Caki2 (cell line): ENCODE results near the gene SLC29A2. TPM values are rescaled to one million over a fixed set of nuclear protein-coding genes. Genes with fewer than 3 reads are reported as not detected.
"Not testable (repeated sequence)": the region's sequence is repeated elsewhere in the genome, so short reads cannot be mapped to it uniquely, and the experiment has no call there.

Source experiments
- DNase-seq: peaks from one replicate; pipeline ENCODE4 v3.0.0-alpha.2; 2015; ENCODE audit warnings: low read depth
- in situ Hi-C: cut with HindIII; loops from 2 replicates; pipeline ENCODE4 v1.10.0; 2016; ENCODE audit warnings: low sequenced_read_pairs, low pct_unique_long_range_greater_than_20kb, mixed read lengths
- total RNA-seq: library from RNA; depleted of rRNA; stranded (reverse); fragments of >200 nt; shearing (Covaris generic); gene quantifications from 2 replicates; pipeline ENCODE4 v1.2.3, GENCODE V29; 2014; ENCODE audit warnings: low replicate concordance

The SLC29A2 gene
- total RNA-seq, 1 experiment from 2014 or later: not detected

DNA sequence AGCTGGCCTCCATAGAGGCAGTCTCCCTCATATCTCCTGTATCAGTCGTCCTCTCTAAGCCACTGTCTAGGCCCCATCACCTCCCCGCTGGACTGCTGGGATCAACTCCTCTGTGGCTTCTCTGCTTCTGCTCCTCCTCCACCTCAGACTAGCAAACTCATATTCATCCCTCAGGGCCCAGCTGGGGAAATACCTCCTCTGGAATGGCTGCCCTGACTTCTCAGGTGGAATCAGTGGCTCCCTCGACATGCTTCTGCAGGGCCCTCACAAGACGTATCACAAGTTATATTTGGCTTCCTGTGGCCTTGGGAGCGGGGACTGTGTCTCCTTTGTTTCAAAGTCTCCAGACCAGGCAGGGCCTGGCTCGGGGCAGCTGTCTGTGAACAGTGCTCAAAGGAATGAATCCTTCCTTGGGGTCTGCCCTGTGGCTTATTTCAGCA, 10.0 kb downstream of the SLC29A2 start:
- no peak for DNase-seq
- in situ Hi-C loops: no loop called here

DNA sequence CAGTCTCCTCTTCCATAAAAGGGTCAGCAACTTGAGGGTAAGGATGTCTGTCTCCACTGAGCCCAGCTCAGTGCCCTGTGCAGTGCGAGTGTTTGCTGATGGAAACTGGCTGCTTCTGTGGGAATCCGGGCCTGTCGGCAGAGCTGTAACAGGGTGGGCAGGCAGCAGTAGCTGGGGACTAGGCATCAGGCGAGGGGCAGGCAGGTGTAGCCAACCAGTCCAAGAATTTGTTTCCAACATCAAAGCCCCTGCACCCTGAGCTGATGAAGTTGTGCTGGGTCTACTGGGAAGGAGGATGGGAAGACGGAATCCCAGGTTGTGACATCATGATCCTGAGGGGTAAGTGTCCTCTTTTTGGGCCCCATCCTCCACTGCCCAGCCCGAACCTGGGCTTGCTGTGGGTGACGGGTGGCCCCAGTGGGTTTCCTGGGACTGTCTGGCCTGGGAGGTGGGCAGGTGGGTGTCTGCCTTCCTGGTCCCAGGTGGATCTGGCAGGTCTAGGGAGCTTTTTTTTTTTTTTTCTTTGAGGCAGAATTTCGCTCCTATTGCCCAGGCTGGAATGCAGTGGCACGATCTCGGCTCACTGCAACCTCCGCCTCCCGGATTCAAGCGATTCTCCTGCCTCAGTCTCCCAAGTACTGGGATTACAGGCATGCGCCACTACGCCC, 11.0 kb downstream of the SLC29A2 start:
- no peak for DNase-seq
- in situ Hi-C loops: no loop called here

DNA sequence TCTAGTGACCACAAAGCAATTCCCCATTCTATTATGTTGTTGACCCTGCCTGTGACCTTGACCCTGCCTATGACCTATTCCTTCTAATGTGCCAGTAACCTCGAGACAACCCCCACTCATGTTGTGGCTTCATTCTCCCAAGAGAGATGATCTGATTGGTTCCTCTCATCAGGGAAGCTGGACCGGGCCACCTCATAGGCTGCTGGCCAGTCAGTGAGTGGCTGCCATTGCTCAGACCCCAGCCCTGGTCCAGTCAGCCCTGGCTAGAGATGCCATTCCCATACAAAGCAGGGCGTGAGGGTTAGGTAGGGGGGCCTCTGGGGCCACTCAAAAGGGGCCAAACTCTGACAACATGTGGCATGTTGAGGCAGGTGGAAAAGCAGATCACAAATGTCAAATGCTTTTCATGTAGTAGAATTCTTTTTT, 11.9 kb downstream of the SLC29A2 start:
- in situ Hi-C loops: no loop called here

DNA sequence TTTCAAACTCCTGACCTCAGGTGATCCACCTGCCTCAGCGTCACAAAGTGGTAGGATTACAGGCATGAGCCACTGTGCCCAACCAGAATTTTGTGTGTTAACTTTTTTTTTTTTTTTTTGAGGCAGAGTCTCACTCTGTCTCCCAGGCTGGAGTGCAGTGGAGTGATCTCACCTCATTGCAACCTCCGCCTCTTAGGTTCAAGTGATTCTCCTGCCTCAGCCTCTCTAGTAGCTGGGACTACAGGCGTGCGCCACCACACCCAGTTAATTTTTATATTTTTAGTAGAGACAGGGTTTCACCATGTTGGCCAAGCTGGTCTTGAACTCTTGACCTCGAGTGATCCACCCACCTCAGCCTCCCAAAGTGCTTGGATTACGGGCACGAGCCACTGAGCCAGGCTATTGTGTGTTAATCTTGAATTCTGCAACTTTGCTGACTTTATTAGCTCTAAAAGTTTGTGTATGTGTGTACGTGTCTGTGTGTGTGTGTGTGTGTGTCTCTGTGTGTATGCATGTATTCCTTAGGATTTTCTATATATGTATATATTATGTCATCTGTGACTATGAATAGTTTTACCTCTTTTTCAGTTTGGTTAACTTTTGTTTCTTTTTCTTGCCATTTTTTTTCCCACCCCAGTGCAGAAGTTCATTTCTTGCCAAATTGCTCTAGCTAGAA, 20.9 kb downstream of the SLC29A2 start:
- in situ Hi-C loops, DNase-seq: not testable (repeated sequence)

More for the DNA sequence above, 11.9 kb downstream of the SLC29A2 start:
- DNase-seq: no peak

DNA sequence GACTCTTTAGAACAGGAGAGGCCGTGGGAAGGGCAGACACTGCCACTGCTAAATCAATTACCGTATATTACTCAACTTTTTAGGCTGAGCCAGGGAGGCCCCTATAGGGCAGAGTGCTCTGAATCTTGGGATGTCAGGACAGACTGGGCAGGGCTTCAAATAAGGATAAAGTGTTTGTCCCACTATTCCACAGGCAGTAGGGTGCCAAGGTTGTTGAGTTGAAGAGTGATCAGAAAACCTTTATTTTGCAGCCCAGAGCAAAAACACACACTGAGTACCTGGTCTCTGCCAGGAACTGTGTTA, 22.5 kb downstream of the SLC29A2 start:
- in situ Hi-C loops: no loop called here
- no peak for DNase-seq

DNA sequence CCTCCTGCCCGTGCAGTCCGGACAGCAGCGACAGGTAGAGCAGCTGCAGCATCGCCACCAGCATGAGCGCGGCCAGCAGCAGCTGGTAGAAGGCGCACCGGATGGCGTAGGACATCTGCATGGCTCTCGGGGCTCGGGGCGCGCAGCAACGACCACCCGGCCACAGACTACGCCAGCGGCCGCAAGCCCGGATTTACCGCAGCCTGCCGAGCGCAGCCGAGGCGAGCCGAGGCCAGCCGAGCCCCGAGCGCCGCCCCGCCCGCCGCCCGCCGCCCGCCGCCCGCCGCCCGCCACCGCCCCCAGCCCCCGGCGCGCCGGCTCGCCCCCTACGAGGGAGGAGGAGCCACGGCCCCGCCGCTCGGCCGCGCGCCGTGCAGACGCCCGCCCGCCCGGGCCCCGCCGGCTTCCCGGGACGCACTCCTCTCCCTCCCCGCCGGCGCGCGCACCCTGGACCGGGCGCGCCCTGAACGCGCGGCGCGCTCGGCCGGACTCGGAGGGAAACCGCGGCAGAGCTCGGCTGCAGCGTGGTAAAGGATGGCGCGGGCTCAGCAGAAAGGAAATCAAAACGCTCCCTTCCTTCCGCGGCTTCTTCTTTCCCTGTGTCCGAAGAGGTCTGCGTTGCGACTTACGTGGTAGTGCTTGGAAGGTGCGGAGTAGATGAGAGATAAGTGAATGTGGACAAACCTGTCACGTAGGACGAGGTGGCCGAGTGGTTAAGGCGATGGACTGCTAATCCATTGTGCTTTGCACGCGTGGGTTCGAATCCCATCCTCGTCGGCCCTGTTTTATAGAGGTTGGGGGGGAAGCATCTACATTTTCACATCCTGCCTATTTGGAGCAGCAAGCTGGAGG, 23.9 kb downstream of the SLC29A2 start, which contains the start of gene B4GAT1:
B4GAT1 (minus strand) TSS at position 205 of the 852 bp plus-strand sequence; CDS start at position 121, 84 bp downstream.
- in situ Hi-C loops: no loop called here

DNA sequence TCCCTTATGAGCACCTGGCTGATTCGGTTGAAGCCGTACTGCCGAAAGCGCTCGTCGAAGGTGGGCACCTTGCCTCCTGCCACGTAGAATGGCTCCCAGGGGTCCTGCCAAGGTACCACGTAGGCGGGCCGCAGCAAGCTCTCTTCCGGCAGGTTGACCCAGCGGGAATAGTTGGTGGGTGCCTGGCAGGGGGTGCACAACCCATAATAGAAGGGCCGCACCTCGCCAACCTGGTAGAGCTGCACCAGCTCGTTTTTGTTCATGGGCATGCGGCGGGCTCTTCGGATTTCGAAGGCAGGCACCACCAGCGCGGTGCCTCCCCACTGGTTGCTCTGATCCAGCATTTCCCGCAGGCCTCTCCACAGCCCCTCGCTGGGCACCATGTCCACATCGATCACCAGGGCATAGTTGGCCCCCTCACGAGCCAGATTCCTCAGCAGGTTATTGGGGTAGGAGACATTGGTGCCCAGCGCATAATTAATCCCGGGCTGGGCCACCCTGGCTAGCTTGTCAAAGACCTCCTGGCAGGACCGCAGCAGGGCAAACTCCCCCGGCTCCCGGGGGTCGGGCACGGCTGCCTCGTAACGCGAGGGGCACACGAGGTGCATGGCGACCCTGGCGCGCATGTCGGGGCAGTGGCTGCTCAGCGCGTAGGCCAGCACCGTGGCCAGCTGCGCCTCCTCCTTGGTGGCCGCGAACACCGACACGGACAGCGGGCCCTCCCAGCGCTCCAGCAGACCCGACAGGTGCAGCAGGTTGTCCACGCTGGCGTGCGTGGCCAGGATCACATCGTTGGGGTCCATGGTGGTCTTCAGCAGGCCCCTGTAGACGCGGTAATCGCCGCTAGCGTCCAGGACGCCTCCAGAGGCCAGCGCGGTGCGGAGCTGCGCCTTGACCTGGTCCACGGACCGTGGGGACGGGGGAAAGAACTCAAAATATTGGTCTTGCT, 24.8 kb downstream of the SLC29A2 start:
- in situ Hi-C loops: no loop called here
- DNase-seq: no peak

More for the DNA sequence above, 23.9 kb downstream of the SLC29A2 start, which contains the start of gene B4GAT1:
- DNase-seq: peak; percentile 91

DNA sequence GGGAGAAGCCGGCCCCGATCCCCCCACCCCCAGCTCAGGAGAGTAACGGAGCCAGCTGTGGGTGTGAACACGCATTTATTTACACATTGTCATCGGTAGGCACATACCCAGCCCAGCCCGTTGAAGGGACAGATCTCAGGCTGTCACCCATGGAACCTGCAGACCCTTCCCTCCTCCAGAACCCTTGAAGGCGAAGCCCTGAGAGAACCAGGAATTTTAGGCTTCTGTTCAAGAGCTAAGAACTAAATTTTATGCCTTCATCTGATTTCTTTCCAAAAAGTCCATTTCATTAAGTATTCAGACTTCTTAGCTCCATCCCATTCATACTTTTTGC, 26.3 kb downstream of the SLC29A2 start:
- DNase-seq: no peak
- in situ Hi-C loops: no loop called here

DNA sequence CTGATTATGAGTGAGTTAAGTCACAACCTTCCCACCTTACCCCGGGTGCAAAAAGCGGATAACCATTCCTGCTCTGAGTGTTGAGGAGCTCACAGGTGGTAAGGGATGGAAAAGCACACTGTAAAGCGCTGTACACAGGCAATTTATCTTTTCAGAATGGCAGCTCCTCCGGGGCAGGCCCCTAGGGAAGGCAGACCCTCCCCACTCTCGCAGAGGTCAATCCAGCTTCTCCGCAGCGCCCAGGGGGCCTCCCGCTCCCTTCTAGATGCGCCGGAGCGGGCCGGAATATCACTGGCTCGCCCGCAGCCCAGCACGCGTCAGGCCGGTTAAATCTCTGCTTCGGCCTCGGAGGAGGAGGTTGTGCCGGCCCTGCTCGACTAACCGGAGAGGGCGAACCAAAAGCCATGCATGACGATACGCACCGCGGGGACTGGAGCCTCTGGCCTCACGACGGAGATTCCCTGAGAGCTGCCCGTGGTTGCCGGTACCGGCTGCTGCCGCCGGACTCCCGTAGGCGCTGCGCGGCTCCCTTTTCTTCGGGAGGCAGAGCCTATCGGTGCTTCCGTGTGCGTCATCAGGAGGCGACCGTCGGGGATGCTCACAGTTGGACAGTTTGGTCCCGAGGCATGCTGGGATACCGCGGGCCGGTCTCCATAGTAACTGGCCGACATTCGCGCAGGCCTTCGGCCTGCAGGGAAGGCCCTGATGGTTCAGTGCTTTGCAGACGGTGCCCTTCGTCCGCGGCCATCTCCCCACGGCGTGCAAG, 26.8 kb downstream of the SLC29A2 start, which contains the start of gene BRMS1:
BRMS1 (minus strand) TSS at position 555 of the 766 bp plus-strand sequence. CDS start 2,870 bp downstream, outside the sequence.
- DNase-seq: peak; percentile 85
- in situ Hi-C loops: no loop called here

DNA sequence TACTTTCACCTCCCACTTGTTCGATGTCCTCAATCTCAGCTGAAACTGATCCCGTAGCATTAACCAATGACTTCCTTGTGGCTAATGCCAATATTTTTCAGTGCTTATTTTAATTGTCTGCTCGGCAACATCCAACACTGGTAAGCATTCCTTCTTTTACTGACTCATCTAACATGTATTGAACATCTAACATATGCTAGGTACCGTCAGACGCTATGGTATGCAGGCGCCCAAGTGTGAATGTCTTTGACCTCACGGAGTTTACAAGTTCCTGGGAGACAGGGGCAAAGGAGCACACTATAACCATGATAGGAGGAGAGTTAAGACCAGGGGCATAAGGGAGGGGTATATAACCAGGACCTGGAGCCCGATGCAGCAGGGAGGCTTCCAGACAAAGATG, 28.4 kb downstream of the SLC29A2 start:
- no peak for DNase-seq
- in situ Hi-C loops: no loop called here

DNA sequence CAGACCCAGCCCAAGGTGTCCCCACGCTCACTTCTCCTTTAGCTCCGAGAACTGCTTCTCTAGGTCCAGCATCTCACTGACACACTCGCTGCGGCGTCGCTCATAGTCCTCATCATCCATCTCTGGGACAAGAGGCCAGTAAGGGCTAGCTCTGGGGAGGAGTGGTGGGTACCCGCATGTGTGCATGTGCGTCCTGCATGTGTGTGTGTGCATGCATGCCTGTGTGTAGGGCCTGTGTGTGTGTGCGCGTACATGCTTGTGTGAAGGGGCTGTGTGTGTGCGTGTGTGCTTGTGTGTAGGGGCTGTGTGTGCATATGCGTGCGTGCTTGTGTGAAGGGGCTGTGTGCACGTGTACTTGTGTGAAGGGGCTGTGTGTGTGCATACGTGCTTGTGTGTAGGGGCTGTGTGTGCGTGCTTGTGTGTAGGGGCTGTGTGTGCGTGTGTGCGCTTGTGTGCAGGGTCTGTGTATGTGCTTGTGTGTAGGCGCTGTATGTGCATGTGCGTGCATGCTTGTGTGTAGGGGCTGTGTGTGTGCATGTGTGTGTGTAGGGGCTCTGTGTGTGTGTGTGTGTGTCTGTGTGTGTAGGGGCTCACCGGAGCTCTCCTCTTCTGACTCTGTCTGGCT, 29.9 kb downstream of the SLC29A2 start:
- DNase-seq: no peak
- in situ Hi-C loops: no loop called here

DNA sequence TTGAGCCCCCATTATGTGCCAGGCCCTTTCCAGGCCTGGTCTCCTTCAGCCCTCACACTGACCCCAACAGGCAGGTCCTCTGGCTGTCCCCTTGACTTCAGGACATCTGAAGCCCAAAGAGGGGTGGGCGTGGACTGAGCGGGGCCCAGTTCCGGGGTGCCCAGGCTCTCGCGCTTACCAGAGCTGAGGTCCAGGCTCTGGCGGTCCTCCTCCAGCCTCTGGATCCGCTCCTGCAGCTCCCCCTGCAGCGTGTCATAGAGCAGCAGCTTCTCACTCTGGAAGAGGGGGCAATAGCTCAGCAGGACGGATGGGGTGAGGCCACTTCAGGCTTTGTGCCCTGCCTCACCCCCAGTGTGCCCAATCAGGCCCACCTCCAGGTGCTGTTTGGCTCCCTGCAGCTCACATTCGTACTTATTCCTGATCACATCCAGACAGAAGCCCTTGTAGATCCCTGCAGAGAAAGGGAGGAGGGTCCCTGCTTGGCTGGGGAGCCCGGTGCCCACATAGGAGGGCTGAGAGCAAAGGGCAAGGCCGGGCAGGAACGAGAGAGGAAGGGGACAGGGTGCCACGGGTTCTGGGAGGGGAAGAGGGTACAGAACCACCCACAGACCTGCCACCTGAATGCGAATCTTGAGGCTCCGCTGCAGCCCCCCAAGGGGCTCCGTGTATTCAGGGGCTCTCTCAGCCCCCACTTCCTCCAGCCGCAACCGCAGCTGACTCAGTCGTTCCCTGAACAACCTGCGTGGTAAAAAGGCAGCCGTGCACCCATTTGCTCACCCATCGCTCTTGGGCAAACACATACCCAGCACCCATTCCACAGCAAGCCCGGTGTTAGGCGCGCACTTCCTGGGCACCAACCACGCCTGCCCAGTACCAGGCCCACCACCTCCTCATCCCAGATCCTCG, 30.7 kb downstream of the SLC29A2 start:
- no peak for DNase-seq
- in situ Hi-C loops: no loop called here

DNA sequence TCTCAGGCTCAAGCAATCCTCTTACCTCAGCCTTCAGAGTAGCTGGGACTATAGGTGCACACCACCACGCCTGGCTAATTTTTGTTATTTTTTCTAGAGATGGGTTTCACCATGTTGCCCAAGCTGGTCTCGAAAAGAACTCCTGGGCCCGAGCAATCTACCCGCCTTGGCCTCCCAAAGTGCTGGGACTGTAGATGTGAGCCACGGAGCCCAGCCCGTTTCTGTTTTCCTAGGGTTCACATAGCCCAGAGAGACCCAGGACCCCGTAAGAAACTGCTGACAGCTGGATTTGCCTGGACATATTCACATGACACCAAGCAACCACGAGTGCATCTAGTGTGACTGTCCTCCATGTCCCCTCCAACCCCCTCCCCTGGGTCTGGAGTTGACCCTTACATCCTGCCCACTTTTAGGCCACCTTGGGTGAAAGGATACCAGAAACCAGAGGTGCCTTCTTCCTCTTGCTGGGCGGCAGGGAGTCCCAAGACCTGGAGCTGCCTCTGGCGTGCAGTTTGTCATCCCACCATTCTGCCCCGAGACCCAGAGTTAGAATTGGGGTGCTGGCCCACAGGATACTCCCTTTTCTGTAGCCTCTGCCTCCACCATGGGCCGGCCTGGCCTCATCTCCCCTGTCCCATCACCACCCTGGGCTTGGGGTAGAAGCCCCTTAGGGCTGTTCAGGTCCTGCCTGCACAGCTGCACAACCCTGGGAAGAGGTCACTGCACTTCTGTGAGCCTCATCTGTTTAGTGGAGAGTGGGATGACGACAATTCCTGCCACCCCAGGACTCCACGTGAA, 31.7 kb downstream of the SLC29A2 start:
- in situ Hi-C loops: no loop called here
- DNase-seq: no peak

DNA sequence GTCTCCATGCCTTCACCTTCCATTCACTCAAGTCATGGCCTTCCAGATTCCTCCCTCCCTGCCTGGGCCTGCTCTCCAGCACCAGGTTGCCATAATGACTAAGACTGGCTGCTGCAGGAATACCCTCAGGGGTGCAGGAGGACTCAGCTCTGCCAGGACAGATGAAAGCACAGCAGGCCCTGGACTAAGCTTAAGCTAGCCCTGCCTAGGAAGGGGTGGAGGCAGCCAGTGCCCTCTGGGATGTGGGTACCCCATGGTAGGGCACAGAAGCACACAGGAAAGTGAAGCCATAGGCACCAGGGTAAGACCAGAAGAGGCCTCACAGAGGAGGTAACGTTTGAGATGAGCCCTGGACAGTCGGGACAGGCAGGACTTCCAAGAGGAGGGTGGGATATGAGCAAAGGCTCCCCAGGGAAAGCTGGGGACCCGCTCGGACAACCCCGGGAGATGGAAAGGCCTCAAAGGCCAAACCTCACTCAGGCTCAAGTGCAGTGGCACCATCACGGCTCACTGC, 32.3 kb downstream of the SLC29A2 start:
- in situ Hi-C loops: no loop called here
- no peak for DNase-seq
